Hematopoietic multipotent progenitor cell treated with erythropoietin and hydrocortisone succinate and interleukin-3 and kit ligand, for 6 days (in vitro differentiated cells): ENCODE measurements around the gene KCNK15.
A peak's percentile ranks its signal among the peaks of the same experiment; 100 is the strongest.
"Not testable (repeated sequence)": the region's sequence is repeated elsewhere in the genome, so short reads cannot be mapped to it uniquely, and the experiment has no call there.

Source experiments
- DNase-seq: peaks from one replicate; pipeline ENCODE4 v3.0.0-alpha.2; 2015

Gene KCNK15

GRCh38 chr20:44745598-44746366, at the start of gene KCNK15:
TSS of gene KCNK15 (plus strand) at chr20:44745865. CDS start at chr20:44745911, 46 bp downstream.
- peak; percentile 35 for DNase-seq

- DNase-seq: peak; percentile 41
These were observed 49.4 kb upstream of the KCNK15 start for GRCh38 chr20:44696315-44696714.

- DNase-seq: not testable (repeated sequence)
These were observed 48.6 kb upstream of the KCNK15 start for GRCh38 chr20:44697041-44697440.

GRCh38 chr20:44698351-44698750, 47.3 kb upstream of the KCNK15 start:
- DNase-seq: no peak

- no peak for DNase-seq
These were observed 45.4 kb upstream of the KCNK15 start for GRCh38 chr20:44700306-44700705.

- DNase-seq: no peak
These were observed 44.4 kb upstream of the KCNK15 start for GRCh38 chr20:44701118-44701857.

- no peak for DNase-seq
These were observed 43.8 kb upstream of the KCNK15 start for GRCh38 chr20:44701858-44702256.

- DNase-seq: peak; percentile 35
These were observed 42.9 kb upstream of the KCNK15 start for GRCh38 chr20:44702776-44703175.

GRCh38 chr20:44703183-44703925, 42.3 kb upstream of the KCNK15 start:
- no peak for DNase-seq

GRCh38 chr20:44703956-44704488, 41.6 kb upstream of the KCNK15 start:
- DNase-seq: no peak

- no peak for DNase-seq
These were observed 41.1 kb upstream of the KCNK15 start for GRCh38 chr20:44704551-44704971.

GRCh38 chr20:44705364-44706094, 40.1 kb upstream of the KCNK15 start:
- DNase-seq: no peak

GRCh38 chr20:44706301-44707017, 39.2 kb upstream of the KCNK15 start:
- DNase-seq: no peak

GRCh38 chr20:44707018-44707579, 38.6 kb upstream of the KCNK15 start:
- DNase-seq: no peak

- no peak for DNase-seq
These were observed 36.3 kb upstream of the KCNK15 start for GRCh38 chr20:44709380-44709779.

GRCh38 chr20:44709797-44710196, 35.9 kb upstream of the KCNK15 start:
- DNase-seq: no peak

- DNase-seq: no peak
These were observed 34.4 kb upstream of the KCNK15 start for GRCh38 chr20:44711237-44711636.

GRCh38 chr20:44714102-44714700, 31.5 kb upstream of the KCNK15 start:
- DNase-seq: peak; percentile 21

GRCh38 chr20:44714701-44715498, 30.8 kb upstream of the KCNK15 start, which contains the start of gene CCN5:
TSS of gene CCN5 (plus strand) at chr20:44715369. CDS start at chr20:44715391, 22 bp downstream.
- peak; percentile 96 for DNase-seq
